HL-60 (cell line): ENCODE results near the gene ARL4D.

Experiments used
- DNase-seq, 2 experiments: peaks; one replicate each; pipeline ENCODE4 v3.0.0-alpha.2; 2010 to 2020; ENCODE audit warnings: low read depth in 1 of 2, low spot score in 1 of 2
- H3K27ac ChIP-seq: fragments of 250-450 bp; sonication (Bioruptor Pico); replicated peaks from 2 replicates; pipeline ENCODE4 v1.5.1; 2020; ENCODE audit warnings: mild to moderate bottlenecking, moderate library complexity
- H3K27me3 ChIP-seq: fragments of 250-450 bp; sonication (Bioruptor Pico); 2 replicates; pipeline ENCODE4 v1.5.1; 2021; ENCODE audit warnings: mild to moderate bottlenecking, moderate library complexity; ENCODE audit not compliant: insufficient read depth, poor library complexity, severe bottlenecking
- H3K4me3 ChIP-seq: replicated peaks from 2 replicates; pipeline ENCODE4 v1.5.1; 2011; ENCODE audit warnings: mild to moderate bottlenecking, control low read depth, low read length; ENCODE audit not compliant: insufficient read depth
- CTCF ChIP-seq: IDR thresholded peaks from one replicate; pipeline ENCODE4 v1.5.1; 2011; ENCODE audit warnings: low read length, control low read depth, inconsistent platforms; ENCODE audit not compliant: insufficient read depth
- GABPA ChIP-seq: IDR thresholded peaks from 2 replicates; pipeline ENCODE4 v1.6.1; 2012; ENCODE audit warnings: low read depth
- POLR2AphosphoS5 ChIP-seq: IDR thresholded peaks from 2 replicates; pipeline ENCODE4 v1.6.1; 2012; ENCODE audit warnings: low read depth
- REST ChIP-seq: IDR thresholded peaks from 2 replicates; pipeline ENCODE4 v1.6.1; 2012; ENCODE audit warnings: low read depth; ENCODE audit not compliant: insufficient replicate concordance
- SPI1 ChIP-seq: IDR thresholded peaks from 2 replicates; pipeline ENCODE4 v1.6.1; 2012; ENCODE audit warnings: low read depth, mild to moderate bottlenecking, borderline replicate concordance

ARL4D gene

GRCh38 chr17:43423777-43424455 lies 25.1 kb downstream of the ARL4D start:
- no peak for DNase-seq
- no peak overlapping the region for H3K4me3 ChIP-seq
- no peak overlapping the region for H3K27ac ChIP-seq
- peaks cover 3% of the 10 kb centered on the region for H3K27me3 ChIP-seq
- TF ChIP-seq POLR2AphosphoS5 = no peak
- TF ChIP-seq SPI1 = no peak
- no peak for TF ChIP-seq REST
- no peak for TF ChIP-seq CTCF

GRCh38 chr17:43427362-43428043 lies 28.7 kb downstream of the ARL4D start:
- Histone ChIP-seq H3K27ac (no peak overlapping the region), H3K27me3 (peaks cover 16% of the 10 kb centered on the region), H3K4me3 (no peak overlapping the region)
- TF ChIP-seq GABPA (no peak), SPI1 (no peak), REST (no peak), CTCF (no peak)
- DNase-seq = no peak

DNA sequence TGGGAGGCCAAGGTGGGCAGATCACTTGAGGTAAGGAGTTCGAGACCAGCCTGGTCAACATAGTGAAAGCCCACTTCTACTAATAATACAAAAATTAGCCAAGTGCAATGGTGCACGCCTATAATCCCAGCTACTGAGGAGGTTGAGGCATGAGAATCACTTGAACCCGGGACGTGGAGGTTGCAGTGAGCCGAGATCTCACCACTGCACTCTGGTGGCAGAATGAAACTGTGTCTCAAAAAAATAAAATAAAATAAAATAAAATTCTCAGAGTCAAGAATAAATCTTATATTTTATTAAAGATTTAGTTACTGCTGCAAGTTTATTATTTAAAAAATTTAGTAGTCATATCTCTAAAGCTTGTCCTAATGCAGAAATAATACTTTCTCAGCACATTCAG lies 29.7 kb downstream of the ARL4D start:
- Histone ChIP-seq H3K27ac (no peak overlapping the region), H3K4me3 (no peak overlapping the region), H3K27me3 (peaks cover 16% of the 10 kb centered on the region)
- no peak for DNase-seq
- TF ChIP-seq POLR2AphosphoS5 (no peak), REST (no peak), GABPA (no peak), SPI1 (no peak), CTCF (no peak)
